ENCODE measurements around the gene RTP3. TPM values are rescaled to one million over a fixed set of nuclear protein-coding genes. Genes with fewer than 3 reads are reported as not detected.

Gene RTP3
- polyA plus RNA-seq, 1 of the 3 experiments (the other 2 are of a cell fraction): not detected

- peak; percentile 72; the same call in 1 of the 2 replicates for TF ChIP-seq REST (IDR thresholded peaks at IDR 0.05; ENCODE audit: low read depth, low read length)
- no peak for TF ChIP-seq EP300 (IDR thresholded peaks at IDR 0.05; ENCODE audit: borderline replicate concordance in 1 of 2, low read depth in 1 of 2, low read length in 1 of 2)
- Histone ChIP-seq H3K9ac (no peak overlapping the region), H3K9me2 (no peaks in the 10 kb centered on the region), H3K27ac (ENCODE audit: low read depth in 2 of 2, low read length in 1 of 2) (no peak overlapping the region), H3K4me3 (ENCODE audit: low read depth in 2 of 2, low read length in 1 of 2) (no peak overlapping the region), H2AFZ (ENCODE audit: low read depth) (no peak overlapping the region), H3K4me2 (no peak overlapping the region), H3K4me1 (ENCODE audit: control insufficient read depth in 1 of 2, insufficient read depth in 2 of 2, low read depth in 1 of 2, low read length in 1 of 2) (no peaks in the 10 kb centered on the region), H3F3A (replicated peaks; ENCODE audit: insufficient read depth) (no peaks in the 10 kb centered on the region), H4K20me1 (ENCODE audit: insufficient read depth) (no peaks in the 10 kb centered on the region), H3K36me3 (replicated peaks in 1 of 2; ENCODE audit: control insufficient read depth in 1 of 2, insufficient read depth in 2 of 2, low read length in 1 of 2) (no peaks in the 10 kb centered on the region), H3K79me2 (ENCODE audit: insufficient read depth) (no peaks in the 10 kb centered on the region), H3K27me3 (ENCODE audit: insufficient read depth) (no peaks in the 10 kb centered on the region), H3K9me3 (no peaks in the 10 kb centered on the region)
- POLR2A ChIA-PET: no interaction called here
- WGBS (ENCODE audit: low lambda C conversion rate): 12% methylated on average over 2 of the region's 3 CpGs
- DNase-seq: no peak
- CTCF ChIA-PET: no interaction called here
Measured at GRCh38 chr3:46524008-46524407, 26.2 kb downstream of the RTP3 start.

- WGBS (ENCODE audit: low lambda C conversion rate): 33% methylated on average over 3 of the region's 3 CpGs
Measured at GRCh38 chr3:46524832-46525231, 27.1 kb downstream of the RTP3 start.

More at GRCh38 chr3:46524832-46525231, 27.1 kb downstream of the RTP3 start:
- DNase-seq: no peak
- H3K4me1 ChIP-seq (ENCODE audit: control insufficient read depth in 1 of 2, insufficient read depth in 2 of 2, low read depth in 1 of 2, low read length in 1 of 2): no peaks in the 10 kb centered on the region
- POLR2A ChIA-PET: no interaction called here
- TF ChIP-seq CTCF (IDR thresholded peaks at IDR 0.05) (no peak), FOXM1 (IDR thresholded peaks at IDR 0.05; ENCODE audit: low read depth) (no peak), USF1 (IDR thresholded peaks at IDR 0.05; ENCODE audit: borderline replicate concordance, low read depth) (no peak), MAX (IDR thresholded peaks at IDR 0.05; ENCODE audit: low read depth) (no peak), RXRA (IDR thresholded peaks at IDR 0.05; ENCODE audit: borderline replicate concordance, low read depth) (no peak), ZBTB33 (IDR thresholded peaks at IDR 0.05; ENCODE audit: borderline replicate concordance, low read depth) (no peak), IRF3 (IDR thresholded peaks at IDR 0.05; ENCODE audit: low read depth, low read length) (no peak), REST (IDR thresholded peaks at IDR 0.05; ENCODE audit: low read depth, low read length) (no peak), NRF1 (IDR thresholded peaks at IDR 0.05; ENCODE audit: low read depth, low read length) (no peak)
- no peaks in the 10 kb centered on the region for H3K36me3 ChIP-seq (replicated peaks in 1 of 2; ENCODE audit: control insufficient read depth in 1 of 2, insufficient read depth in 2 of 2, low read length in 1 of 2)
- CTCF ChIA-PET: interaction anchor here (1.0 to 1.5 kb wide), 2 partner anchors 18 to 36 kb away, joined by 4 to 7 read pairs; no protein-coding TSS in a partner anchor
- H3K9me2 ChIP-seq: no peaks in the 10 kb centered on the region
- no peak overlapping the region for H3K4me2 ChIP-seq
- H3K27ac ChIP-seq (ENCODE audit: low read depth in 2 of 2, low read length in 1 of 2): no peak overlapping the region
- no peaks in the 10 kb centered on the region for H3K27me3 ChIP-seq (ENCODE audit: insufficient read depth)
- H3K4me3 ChIP-seq (ENCODE audit: low read depth in 2 of 2, low read length in 1 of 2): no peak overlapping the region
- no peaks in the 10 kb centered on the region for H3K9me3 ChIP-seq
- H3K9ac ChIP-seq: no peak overlapping the region
- no peaks in the 10 kb centered on the region for H3K79me2 ChIP-seq (ENCODE audit: insufficient read depth)
- no peak overlapping the region for H2AFZ ChIP-seq (ENCODE audit: low read depth)
- no peaks in the 10 kb centered on the region for H4K20me1 ChIP-seq (ENCODE audit: insufficient read depth)
- no peaks in the 10 kb centered on the region for H3F3A ChIP-seq (replicated peaks; ENCODE audit: insufficient read depth)
